D721Med (cell line): ENCODE measurements around the gene EVX1.

ENCODE experiments used
- DNase-seq: peaks from one replicate; pipeline ENCODE4 v3.0.0; 2011; ENCODE audit warnings: low spot score; ENCODE audit not compliant: insufficient read length
- FAIRE-seq: peaks from 2 replicates; lab custom pipeline; 2011; peaks lifted over from hg19 to GRCh38; lab: Jason Lieb, UNC
- CTCF ChIP-seq: IDR thresholded peaks from 2 replicates; pipeline ENCODE4 v1.5.1; 2012; ENCODE audit warnings: mild to moderate bottlenecking, control low read depth; ENCODE audit not compliant: insufficient read depth; ENCODE audit errors: missing control alignments

Gene EVX1

GRCh38 chr7:27243340-27244163, 950 bp downstream of the EVX1 start:
- FAIRE-seq: no peak
- TF ChIP-seq CTCF: no peak
- DNase-seq: no peak

GRCh38 chr7:27244488-27245123, 2.0 kb downstream of the EVX1 start:
- DNase-seq: no peak
- FAIRE-seq: no peak
- TF ChIP-seq CTCF: no peak

GRCh38 chr7:27245124-27245797, 2.7 kb downstream of the EVX1 start:
- FAIRE-seq (no peak), DNase-seq (no peak)
- no peak for TF ChIP-seq CTCF

GRCh38 chr7:27245798-27246691, 3.4 kb downstream of the EVX1 start:
- TF ChIP-seq CTCF: no peak
- no peak for DNase-seq
- no peak for FAIRE-seq

- FAIRE-seq: no peak
- no peak for TF ChIP-seq CTCF
- no peak for DNase-seq
Measured at GRCh38 chr7:27247000-27247399, 4.4 kb downstream of the EVX1 start.

GRCh38 chr7:27247452-27248426, 5.1 kb downstream of the EVX1 start:
- no peak for FAIRE-seq
- no peak for DNase-seq
- no peak for TF ChIP-seq CTCF
